Endodermal cell (in vitro differentiated cells): ENCODE data around the gene ARFGAP1. TPM values are rescaled to one million over a fixed set of nuclear protein-coding genes. Genes with fewer than 3 reads are reported as not detected.

Experiments
- DNase-seq: peaks from one replicate; pipeline ENCODE4 v3.0.0-alpha.2; 2017
- H3K27ac ChIP-seq: 2 replicates; pipeline ENCODE4 v1.5.1; 2013; ENCODE audit warnings: mild to moderate bottlenecking, low read depth, low read length, moderate library complexity
- H3K27me3 ChIP-seq: 2 replicates; pipeline ENCODE4 v1.6.1; 2013; ENCODE audit warnings: mild to moderate bottlenecking, low read length, moderate library complexity; ENCODE audit not compliant: insufficient read depth, control insufficient read depth, poor library complexity, severe bottlenecking
- H3K36me3 ChIP-seq: 2 replicates; pipeline ENCODE4 v1.7.0; 2013; ENCODE audit warnings: mild to moderate bottlenecking, low read length, moderate library complexity; ENCODE audit not compliant: control insufficient read depth, insufficient read depth
- H3K4me1 ChIP-seq: one replicate; pipeline ENCODE4 v1.7.0; 2013; ENCODE audit warnings: low read length; ENCODE audit not compliant: control insufficient read depth, insufficient read depth
- H3K4me3 ChIP-seq: 2 replicates; pipeline ENCODE4 v1.5.1; 2013; ENCODE audit warnings: mild to moderate bottlenecking, low read length, moderate library complexity
- H3K9ac ChIP-seq: 2 replicates; pipeline ENCODE4 v1.6.1; 2013; ENCODE audit warnings: mild to moderate bottlenecking, low read length, moderate library complexity; ENCODE audit not compliant: poor library complexity, severe bottlenecking; ENCODE audit errors: extremely low read depth
- H3K9me3 ChIP-seq: 2 replicates; pipeline ENCODE4 v1.6.1; 2013; ENCODE audit warnings: mild to moderate bottlenecking, low read length, moderate library complexity; ENCODE audit not compliant: control insufficient read depth
- H3K27ac Mint-ChIP-seq: 2 replicates; pipeline ENCODE4 v1.8.0; 2020; ENCODE audit warnings: mixed read lengths
- H3K27me3 Mint-ChIP-seq: 2 replicates; pipeline ENCODE4 v1.8.0; 2021; ENCODE audit warnings: mild to moderate bottlenecking, mixed read lengths; ENCODE audit not compliant: insufficient read depth
- H3K36me3 Mint-ChIP-seq: 2 replicates; pipeline ENCODE4 v1.8.0; 2020; ENCODE audit warnings: low read depth, mixed read lengths
- H3K4me1 Mint-ChIP-seq: 2 replicates; pipeline ENCODE4 v1.8.0; 2020; ENCODE audit warnings: mixed read lengths
- H3K4me3 Mint-ChIP-seq: 2 replicates; pipeline ENCODE4 v1.8.0; 2020; ENCODE audit warnings: mild to moderate bottlenecking, moderate library complexity, mixed read lengths
- H3K9me3 Mint-ChIP-seq: 2 replicates; pipeline ENCODE4 v1.8.0; 2020; ENCODE audit warnings: mild to moderate bottlenecking, mixed read lengths
- WGBS, 2 experiments: methylation state at CpG; one replicate each; pipeline versions ENCODE4 v1.1.5 to v1.1.7; 2013; ENCODE audit warnings: missing lambda C conversion rate in 2 of 2, mixed read lengths in 1 of 2; ENCODE audit not compliant: insufficient coverage in 1 of 2, insufficient read length in 1 of 2; 5-methylcytosine and 5-hydroxymethylcytosine counted together
- total RNA-seq, 2 donors: library from RNA; stranded (reverse); fragmentation: NEBNext Ultra II Directional in 1 of 2; extraction: Animal tissue kit (Norgen Biotek cat#: 25700) in 1 of 2; gene quantifications; 2 replicates in 1 of 2; 3 replicates in 1 of 2; pipeline ENCODE4 v1.2.1, GENCODE V29; 2021
- TF ChIP-seq, protein P1 (sequence below): fragments of 200-600 bp; sonication (generic); conservative IDR thresholded peaks from 2 replicates; pipeline ENCODE4 v1.5.0; 2021; ENCODE audit warnings: antibody characterized with exemption, mild to moderate bottlenecking

ARFGAP1 gene
- total RNA-seq, 2 donors from 2014 or later: 159 to 208 TPM

DNA sequence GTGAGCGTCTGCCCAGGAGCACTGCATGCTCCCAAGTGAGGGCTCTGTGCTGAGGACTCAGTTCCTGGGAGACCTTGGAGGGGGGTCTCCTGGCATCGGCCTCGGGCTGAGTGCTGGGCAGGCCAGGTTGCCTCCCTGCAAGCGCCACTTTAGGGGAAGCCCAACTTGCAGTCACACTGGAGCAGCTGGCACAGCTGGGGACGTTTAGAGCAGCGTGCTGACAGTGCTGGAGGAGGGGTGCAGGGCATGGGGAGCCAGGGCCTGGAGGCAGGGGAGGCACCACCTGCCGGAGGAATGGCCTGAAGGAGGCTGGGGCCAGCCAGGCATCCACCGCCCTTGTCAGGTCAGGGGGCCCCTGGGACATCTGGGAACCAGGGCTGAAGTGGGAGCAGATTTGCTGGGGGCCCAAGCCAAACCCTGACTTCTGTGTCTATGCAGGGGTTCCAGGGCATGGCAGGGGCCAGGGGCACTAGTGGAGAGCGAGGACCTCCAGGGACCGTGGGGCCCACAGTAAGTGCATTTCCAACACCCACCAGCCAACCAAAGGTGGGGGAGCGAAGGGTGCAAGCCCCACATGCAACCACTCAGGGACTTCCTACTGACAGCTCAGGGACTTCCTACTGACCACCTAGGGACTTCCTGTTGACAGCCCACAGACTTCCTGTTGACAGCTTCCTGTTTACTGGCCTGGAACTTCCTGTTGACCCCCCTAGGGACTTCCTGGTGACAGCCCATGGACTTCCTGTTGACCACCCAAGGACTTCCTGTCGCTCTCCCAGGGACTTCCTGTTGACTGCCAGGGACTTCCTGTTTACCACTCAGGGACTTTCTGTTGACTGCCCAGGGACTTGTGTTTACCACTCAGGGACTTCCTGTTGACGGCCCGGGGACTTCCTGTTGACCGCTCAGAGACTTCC is 54.0 kb downstream of the ARFGAP1 start:
- Histone ChIP-seq H3K4me3 (no peak overlapping the region), H3K9ac (no peak overlapping the region), H3K4me1 (no peaks in the 10 kb centered on the region), H3K27ac (no peak overlapping the region), H3K36me3 (no peaks in the 10 kb centered on the region), H3K9me3 (peaks cover 5% of the 10 kb centered on the region), H3K27me3 (peaks cover 7% of the 10 kb centered on the region)
- H3K9me3 Mint-ChIP-seq: peaks cover 5% of the 10 kb centered on the region
- H3K4me3 Mint-ChIP-seq: no peak overlapping the region
- no peak overlapping the region for H3K27ac Mint-ChIP-seq
- no peaks in the 10 kb centered on the region for H3K36me3 Mint-ChIP-seq
- DNase-seq: no peak
- H3K27me3 Mint-ChIP-seq: no peaks in the 10 kb centered on the region
- 87 to 89% methylated on average over 12 to 15 of the region's 15 CpGs for WGBS, 2 experiments
- TF ChIP-seq, protein P1, sequence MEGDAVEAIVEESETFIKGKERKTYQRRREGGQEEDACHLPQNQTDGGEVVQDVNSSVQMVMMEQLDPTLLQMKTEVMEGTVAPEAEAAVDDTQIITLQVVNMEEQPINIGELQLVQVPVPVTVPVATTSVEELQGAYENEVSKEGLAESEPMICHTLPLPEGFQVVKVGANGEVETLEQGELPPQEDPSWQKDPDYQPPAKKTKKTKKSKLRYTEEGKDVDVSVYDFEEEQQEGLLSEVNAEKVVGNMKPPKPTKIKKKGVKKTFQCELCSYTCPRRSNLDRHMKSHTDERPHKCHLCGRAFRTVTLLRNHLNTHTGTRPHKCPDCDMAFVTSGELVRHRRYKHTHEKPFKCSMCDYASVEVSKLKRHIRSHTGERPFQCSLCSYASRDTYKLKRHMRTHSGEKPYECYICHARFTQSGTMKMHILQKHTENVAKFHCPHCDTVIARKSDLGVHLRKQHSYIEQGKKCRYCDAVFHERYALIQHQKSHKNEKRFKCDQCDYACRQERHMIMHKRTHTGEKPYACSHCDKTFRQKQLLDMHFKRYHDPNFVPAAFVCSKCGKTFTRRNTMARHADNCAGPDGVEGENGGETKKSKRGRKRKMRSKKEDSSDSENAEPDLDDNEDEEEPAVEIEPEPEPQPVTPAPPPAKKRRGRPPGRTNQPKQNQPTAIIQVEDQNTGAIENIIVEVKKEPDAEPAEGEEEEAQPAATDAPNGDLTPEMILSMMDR: no peak
- H3K4me1 Mint-ChIP-seq: no peaks in the 10 kb centered on the region

DNA sequence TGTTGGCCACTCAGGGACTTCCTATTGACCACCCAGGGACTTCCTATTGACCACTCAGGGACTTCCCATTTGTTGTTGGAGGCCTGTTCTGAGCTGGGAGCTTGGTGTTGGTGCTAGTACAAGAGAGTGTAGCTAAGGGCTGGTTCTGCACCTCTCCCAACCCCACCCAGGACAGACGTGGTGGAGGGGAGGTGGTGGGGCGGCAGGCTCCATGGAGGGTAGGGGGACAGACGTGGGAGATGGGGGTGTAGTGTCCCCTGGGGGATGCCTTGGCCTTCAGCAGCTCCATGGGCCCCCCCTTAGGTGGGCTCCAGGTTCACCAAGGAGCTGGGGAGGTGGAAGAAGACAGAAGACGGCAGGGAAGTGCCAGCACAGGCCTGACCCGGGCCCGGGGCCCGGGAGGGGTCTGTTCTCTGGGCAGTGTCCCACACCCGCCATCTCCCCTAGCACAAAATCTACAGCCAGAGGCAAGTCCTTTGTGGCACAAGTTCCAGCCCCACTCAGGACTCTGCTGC is 54.7 kb downstream of the ARFGAP1 start:
- 85 to 93% methylated on average over 4 to 6 of the region's 8 CpGs for WGBS, 2 experiments
- H3K27ac Mint-ChIP-seq: no peak overlapping the region
- TF ChIP-seq, protein P1: no peak
- Histone ChIP-seq H3K9me3 (peaks cover 5% of the 10 kb centered on the region), H3K4me3 (no peak overlapping the region), H3K9ac (no peak overlapping the region), H3K27me3 (peaks cover 7% of the 10 kb centered on the region), H3K27ac (no peak overlapping the region), H3K4me1 (no peaks in the 10 kb centered on the region), H3K36me3 (no peaks in the 10 kb centered on the region)
- H3K4me3 Mint-ChIP-seq: no peak overlapping the region
- H3K9me3 Mint-ChIP-seq: peaks cover 12% of the 10 kb centered on the region
- no peak for DNase-seq
- no peaks in the 10 kb centered on the region for H3K27me3 Mint-ChIP-seq
- H3K36me3 Mint-ChIP-seq: no peaks in the 10 kb centered on the region
- H3K4me1 Mint-ChIP-seq: no peaks in the 10 kb centered on the region

DNA sequence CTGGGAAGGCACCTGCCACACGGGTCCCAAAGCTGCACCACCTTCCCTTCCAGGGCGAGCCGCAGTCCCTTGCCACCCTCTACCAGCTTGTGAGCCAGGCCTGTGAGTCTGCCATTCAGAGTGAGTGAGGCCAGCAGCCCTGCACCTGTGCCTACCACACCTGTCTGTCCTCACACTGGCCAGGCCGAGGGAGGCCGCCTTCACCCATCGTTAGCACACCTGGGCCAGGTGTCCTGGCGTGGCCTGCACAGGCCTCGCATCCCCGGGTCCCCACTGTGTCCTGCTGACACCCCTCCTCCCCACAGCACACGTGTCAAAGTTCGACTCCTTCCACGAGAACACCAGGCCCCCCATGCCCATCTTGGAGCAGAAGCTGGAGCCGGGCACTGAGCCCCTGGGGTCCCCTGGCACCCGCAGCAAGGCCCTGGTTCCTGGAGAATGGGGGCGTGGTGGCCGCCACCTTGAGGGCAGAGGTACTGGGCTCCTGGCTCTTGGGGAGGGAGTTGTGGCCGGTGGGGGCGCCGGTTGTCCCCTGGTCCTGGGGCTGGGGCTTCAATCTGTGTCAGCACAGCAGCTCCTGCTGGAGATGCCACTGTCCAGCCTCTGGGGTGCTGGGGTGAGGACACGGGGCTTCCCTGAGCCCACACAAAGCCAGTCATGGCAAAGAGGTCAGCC is 55.5 kb downstream of the ARFGAP1 start:
- H3K9ac ChIP-seq: no peak overlapping the region
- Mint-ChIP-seq H3K36me3 (no peaks in the 10 kb centered on the region), H3K27ac (no peak overlapping the region), H3K27me3 (no peaks in the 10 kb centered on the region), H3K4me1 (no peaks in the 10 kb centered on the region), H3K9me3 (peaks cover 12% of the 10 kb centered on the region), H3K4me3 (no peak overlapping the region)
- H3K27me3 ChIP-seq: peaks cover 7% of the 10 kb centered on the region
- no peak for DNase-seq
- WGBS, 2 experiments: 81 to 89% methylated on average over 8 to 20 of the region's 20 CpGs
- H3K27ac ChIP-seq: no peak overlapping the region
- no peak overlapping the region for H3K4me3 ChIP-seq
- no peaks in the 10 kb centered on the region for H3K4me1 ChIP-seq
- H3K9me3 ChIP-seq: peaks cover 5% of the 10 kb centered on the region
- no peaks in the 10 kb centered on the region for H3K36me3 ChIP-seq
- TF ChIP-seq, protein P1: no peak
